22Rv1 (cell line): ENCODE results near the gene SUGP2.
A peak's percentile ranks its signal among the peaks of the same experiment; 100 is the strongest.

Source experiments
- H3K27ac ChIP-seq: fragments of 450-650 bp; 2 replicates; pipeline ENCODE4 v1.5.1; 2017
- CTCF ChIP-seq: fragments of 450-650 bp; IDR thresholded peaks from 2 replicates; pipeline ENCODE4 v1.5.1; 2017; ENCODE audit warnings: mild to moderate bottlenecking
- ZFX ChIP-seq: fragments of 450-650 bp; IDR thresholded peaks from 2 replicates; pipeline ENCODE4 v1.6.1; 2017; ENCODE audit warnings: antibody characterized with exemption, borderline replicate concordance

Gene SUGP2

GRCh38 chr19:18975011-18975410 lies 58.3 kb downstream of the SUGP2 start:
- TF ChIP-seq CTCF (no peak), ZFX (no peak)
- no peak overlapping the region for H3K27ac ChIP-seq

- TF ChIP-seq ZFX (no peak), CTCF (no peak)
- no peak overlapping the region for H3K27ac ChIP-seq
Observed at GRCh38 chr19:18972851-18973250, 60.5 kb downstream of the SUGP2 start.

- H3K27ac ChIP-seq, result no peak overlapping the region
- TF ChIP-seq CTCF, result no peak
- TF ChIP-seq ZFX, result no peak
Observed at GRCh38 chr19:18972301-18972811, 61.0 kb downstream of the SUGP2 start.

GRCh38 chr19:18969931-18970659 lies 63.2 kb downstream of the SUGP2 start:
- TF ChIP-seq CTCF (no peak), ZFX (no peak)

GRCh38 chr19:18967358-18968146 lies 65.8 kb downstream of the SUGP2 start:
- TF ChIP-seq CTCF, result no peak
- TF ChIP-seq ZFX, result no peak
- H3K27ac ChIP-seq, result peak overlapping the region; percentile 91

More at GRCh38 chr19:18969931-18970659, 63.2 kb downstream of the SUGP2 start:
- no peak overlapping the region for H3K27ac ChIP-seq

- H3K27ac ChIP-seq, result peak overlapping the region; percentile 91
- no peak for TF ChIP-seq ZFX
- TF ChIP-seq CTCF, result no peak
Observed at GRCh38 chr19:18966307-18966706, 67.0 kb downstream of the SUGP2 start.

- TF ChIP-seq ZFX (no peak), CTCF (no peak)
- H3K27ac ChIP-seq, result no peak overlapping the region
Observed at GRCh38 chr19:18964121-18964520, 69.2 kb downstream of the SUGP2 start.
